NCI-H82 treated with DMSO at 0.1 percent for 48 hours (cell line): ENCODE results near the gene CLNK.
"Not testable (repeated sequence)": the region's sequence is repeated elsewhere in the genome, so short reads cannot be mapped to it uniquely, and the experiment has no call there.

ENCODE experiments used
- DNase-seq: peaks from one replicate; lab custom pipeline; 2025; ENCODE audit not compliant: unreplicated experiment; lab: John Stamatoyannopoulos, UW

Gene CLNK

DNA sequence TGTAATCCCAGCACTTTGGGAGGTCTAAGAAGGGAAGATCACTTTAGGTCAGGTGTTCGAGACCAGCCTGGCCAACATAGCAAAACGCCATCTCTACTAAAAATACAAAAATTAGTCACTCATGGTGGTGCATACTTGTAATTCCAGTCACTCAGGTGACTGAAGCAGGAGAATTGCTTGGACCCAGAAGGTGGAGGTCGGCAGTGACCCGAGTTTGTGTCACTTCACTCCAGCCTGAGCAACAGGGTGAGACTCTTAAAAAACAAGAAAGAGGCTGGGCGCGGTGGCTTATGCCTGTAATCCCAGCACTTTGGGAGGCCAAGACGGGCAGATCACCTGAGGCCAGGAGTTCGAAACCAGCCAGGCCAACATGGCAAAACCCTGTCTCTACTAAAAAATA lies 69.6 kb downstream of the CLNK start:
- not testable (repeated sequence) for DNase-seq

DNA sequence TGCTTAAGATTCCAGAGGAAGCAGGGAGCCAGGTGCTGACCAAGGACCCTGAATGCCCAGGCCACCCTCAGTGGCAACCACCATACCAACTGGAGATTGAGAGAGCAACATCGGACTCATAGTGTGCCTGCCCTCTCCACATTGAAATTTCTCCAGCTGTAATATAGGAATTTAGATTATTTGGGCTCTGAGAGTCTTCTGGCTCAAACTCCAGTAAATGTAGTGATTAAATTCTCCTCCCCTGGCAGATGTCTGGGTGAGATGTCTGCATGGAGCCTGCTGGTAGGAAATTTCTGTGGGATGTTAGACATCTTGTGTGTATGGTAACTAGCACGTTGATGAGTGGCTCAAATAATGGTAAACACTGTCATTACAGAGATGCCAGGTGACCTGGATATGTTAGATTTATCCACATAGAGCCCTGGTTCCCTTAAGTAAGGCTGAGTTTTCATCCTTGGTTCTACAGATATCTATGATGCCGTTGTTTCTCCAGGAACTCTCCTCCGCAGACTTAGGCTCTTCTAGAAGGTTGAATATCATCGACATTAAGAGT lies 70.6 kb downstream of the CLNK start:
- DNase-seq: no peak

DNA sequence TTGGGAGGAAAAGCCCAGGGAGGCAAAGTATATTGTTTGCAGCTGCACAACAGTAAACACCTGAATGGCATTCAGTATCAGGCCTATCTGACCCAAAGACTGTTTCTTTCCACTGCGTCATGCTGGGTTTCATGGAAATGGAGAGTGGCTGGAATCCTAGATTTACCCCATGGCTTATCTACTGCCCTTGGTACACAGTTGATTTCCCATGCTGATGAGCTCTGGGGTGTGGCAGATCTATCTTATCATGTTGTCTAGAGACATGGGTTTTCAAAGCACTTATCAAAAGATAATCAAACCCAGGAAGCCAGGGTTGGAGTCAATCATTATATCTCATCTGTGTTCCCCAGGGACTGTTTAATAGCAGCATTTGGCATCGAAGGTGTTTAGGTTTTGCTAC lies 72.1 kb downstream of the CLNK start:
- no peak for DNase-seq

DNA sequence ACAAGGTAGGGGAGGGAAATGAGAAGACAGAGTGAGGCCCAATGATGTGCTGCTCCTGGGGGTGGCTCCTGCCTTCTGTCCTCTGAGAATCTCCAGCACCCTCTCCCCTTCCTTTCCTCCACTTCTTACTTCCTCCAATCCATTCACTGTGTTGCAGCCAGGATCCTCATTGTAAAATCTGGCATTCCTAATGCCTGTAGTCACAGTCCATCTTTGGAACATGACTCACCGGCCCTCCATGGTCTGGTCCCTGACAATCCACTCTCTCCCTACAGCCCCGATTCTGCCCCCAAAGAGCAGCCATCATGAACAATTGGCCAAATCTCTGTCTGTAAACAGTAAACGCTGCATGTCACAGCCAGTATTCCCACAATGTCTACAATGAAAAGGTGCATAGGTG lies 72.9 kb downstream of the CLNK start:
- no peak for DNase-seq

DNA sequence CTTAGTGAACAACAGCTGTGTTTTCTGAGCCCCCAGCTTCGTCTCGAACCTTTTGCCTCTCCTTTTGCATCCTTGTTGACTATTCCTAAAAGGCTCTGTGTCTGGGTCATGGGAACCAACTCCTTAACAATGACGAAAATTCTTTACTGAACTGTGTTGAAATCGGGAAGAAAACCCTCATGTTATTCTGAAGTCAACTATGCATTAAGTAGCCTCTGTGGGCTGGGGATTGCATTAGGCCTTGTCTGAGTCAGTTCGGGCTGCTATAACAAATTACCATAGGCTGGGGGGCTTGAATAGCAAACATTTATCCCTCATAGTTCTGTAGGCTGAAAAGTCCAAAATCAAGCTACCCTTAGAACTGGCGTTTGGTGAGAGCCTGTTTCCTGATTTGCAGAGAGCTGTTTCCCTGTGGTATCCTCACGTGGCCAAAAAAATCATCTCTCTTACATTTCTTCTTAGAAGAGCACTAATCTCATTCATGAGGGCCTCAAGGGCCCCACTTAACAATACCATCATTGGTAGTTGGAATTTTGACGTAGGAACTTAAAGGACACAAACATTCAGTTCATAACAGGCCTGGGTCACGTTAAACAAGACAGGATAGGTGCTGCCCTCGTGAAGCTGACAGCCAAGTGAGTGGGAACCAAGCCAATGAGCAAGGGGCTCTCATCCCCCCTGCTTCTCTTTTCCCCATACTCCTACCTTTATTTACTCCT lies 75.9 kb downstream of the CLNK start:
- no peak for DNase-seq

DNA sequence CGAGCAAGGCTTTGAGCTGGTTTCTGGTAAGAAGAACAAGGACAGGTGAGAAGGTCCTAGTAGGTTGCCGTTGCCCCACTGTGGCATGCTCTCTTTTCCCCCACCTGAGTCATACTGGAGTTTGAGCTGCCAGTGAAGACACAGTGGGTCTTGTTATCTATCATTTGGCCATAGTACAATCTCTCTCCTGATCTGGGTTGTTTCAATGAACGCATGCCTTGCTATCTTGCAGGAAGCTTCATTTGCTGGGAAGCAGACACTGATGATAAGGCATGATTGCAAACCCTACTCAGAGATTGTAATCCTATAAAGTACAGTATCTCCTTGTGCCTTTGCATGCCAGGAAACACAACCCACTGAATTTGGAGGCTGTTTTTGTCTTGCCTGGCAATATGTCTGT lies 77.4 kb downstream of the CLNK start:
- no peak for DNase-seq

DNA sequence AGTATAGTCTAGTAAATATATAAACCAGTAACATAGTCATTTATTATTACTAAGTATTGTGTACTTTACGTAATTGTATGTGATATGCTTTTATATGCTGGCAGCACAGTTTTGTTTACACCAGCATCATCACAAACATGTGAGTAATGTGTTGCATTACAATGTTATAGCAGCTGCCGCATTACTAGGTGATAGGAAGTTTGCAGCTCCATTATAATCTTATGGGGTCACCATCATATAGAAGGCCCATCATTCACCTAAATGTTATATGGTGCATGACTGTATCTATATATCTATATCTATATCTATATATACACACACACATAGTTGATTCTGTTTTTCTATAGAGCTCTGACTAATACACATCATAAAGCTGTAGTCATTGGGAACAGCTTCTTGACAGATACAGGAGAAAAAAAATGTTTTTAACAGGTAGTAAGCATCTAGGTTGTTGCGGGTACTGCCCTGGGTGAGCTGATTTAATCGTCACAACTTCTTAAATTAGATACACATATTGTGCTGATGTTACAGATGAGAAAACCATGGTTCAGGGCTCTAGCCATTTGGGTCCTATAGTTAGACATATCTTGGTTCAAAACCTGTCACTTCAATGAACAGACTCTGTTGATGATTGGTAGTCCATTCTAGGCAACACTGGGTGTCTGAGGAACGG lies 77.9 kb downstream of the CLNK start:
- DNase-seq: no peak

DNA sequence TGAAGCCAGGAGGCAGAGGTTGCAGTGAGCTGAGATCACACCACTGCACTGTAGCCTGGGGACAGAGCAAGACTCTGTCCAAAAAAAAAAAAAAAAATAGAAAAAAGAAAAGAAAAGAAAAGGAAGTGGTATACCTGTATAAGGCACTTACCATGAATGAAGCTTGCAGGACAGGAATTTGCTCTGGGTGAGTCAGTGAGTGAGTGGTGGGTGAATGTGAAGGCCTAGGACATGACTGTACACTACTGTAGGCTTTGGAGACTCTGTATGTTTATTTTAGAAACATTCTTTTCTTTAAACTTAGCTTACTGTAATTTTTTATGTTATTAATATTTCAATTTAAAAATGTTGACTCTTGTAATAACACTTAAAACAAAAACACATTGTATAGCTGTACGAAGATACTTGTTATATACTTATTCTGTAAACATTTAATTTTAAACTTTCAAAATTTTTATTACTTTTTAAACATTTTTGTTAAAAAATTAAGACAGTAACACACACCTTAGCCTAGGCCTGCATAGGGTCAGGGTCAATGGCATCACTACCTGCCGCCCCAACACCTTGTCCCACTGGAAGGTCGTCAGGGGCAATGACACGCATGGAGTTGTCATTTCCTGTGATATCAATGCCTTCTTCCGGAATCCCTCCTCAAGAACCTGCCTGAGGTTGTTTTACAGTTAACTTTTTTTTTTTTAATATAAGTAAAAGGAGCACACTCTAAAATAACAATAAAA lies 78.7 kb downstream of the CLNK start:
- no peak for DNase-seq

DNA sequence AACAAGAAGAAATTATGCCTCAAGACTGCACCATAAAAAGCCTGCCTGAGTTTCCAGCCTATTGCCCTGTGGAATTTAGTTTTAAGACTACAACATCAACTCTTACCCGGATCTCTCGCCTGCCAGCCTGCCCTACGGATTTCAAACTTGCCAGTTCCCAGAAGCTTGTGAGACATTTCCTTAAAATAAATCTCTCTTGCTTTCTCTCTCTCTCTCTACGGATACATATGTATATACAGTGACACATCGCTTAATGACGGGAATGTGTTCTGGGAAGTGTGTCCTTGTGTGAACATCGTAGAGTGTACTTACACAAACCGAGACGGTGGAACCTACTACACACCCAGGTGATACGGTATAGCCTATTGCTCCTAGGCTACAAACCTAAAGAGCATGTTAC lies 79.5 kb downstream of the CLNK start:
- DNase-seq: no peak

DNA sequence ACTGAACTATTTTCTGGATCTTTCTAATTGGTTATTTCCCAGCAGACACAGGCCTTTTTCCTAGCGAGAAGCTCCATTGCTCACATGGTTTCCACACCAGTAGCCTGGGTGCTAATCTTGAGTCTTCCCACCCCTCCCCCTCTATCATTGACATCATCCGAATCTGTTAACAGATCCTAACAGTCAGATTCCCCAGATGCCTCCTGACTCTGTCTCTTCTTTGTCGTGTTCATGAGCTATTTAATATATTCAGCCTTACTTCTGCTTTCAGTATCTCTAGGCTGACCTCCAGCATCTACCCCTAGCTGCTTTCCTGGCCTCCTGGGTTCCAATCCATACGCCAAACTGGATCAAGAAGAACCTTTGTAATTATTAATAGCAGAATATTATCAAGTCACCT lies 85.0 kb downstream of the CLNK start:
- no peak for DNase-seq

DNA sequence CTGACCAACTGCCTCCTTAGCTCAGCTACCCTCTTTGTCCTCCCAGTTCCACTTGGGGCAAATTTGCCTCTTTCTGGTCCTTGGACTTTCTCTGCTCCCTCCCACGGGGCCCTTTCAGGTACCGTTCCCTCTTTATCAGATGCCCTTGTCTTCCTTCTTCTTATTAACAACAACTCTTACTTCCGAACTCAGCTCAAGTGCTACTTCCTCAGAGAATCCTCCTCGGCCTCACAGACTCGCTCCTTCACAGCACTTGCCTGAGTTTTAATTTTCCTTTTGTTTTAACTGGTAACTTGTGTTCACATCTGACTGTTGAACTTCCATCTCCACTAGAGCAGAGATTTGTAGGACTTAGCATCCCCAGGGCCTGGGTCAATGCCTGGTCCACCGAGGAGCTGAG lies 85.7 kb downstream of the CLNK start:
- no peak for DNase-seq

DNA sequence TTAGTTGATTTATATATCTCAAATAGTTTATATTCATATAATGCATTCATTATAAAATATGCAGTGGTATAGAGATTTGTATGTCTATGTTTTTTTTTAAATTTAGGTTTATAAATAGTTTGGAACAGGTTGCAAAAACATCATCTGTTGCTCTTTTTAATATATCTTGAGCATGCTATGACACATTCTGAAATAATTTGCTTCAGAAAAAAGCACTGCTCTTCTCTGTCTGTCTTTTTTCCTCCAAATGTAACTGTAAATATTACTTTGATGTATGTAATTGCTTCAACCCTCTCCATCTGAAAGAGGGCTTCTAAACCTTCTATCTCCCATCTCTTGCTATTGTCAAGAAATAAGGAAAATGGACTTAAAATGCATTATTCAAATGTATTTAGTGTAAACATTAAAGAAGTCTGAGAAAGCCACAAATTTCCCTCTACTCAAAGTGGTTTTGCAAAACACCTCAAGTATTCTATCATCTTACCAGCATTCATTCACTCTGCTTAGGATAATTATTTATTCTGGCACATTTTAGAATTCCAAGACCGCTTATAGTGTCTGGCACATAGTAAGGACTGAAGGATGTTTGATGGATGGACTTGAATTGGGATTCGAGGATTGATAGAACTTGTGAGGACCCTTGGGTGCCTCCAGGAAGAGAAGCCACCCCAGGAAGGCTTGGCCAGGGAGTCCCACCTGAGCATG lies 87.8 kb downstream of the CLNK start:
- DNase-seq: no peak

DNA sequence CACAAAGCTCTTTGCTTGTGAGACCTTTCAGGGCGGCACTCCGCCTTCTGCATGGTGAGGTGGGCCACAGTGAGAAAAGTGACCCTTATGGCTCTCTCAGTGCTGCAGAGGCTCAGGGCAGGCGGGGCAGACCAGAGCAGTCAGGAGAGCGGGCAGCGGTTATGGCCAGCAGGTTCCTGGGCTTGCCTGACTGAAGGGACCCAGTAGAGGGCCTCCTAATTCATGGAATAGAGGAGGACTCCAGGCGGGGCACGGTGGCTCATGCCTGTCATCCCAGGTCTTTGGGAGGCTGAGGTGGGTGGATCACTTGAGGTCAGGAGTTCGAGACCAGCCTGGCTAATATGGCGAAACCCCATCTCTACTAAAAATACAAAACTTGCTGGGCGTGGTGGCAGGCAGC lies 91.4 kb downstream of the CLNK start:
- no peak for DNase-seq

DNA sequence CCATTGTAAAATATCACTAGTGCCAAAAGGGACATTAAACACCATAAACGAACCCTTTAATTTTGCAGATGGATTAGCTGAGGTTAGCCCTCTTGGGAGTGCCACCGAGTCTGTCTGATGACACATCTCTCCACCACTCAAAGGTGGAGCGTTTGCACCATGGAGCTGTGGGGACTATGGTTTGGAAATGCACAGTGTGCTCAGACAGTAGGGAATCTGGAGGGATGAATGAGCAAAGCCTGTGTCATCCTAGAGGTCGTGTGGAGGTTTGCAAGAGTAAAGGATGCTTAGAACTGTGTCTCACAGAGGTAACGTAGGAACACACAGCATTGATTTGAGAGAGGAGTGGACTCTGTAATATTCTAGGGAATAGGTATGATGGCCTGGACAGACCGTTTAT lies 93.7 kb downstream of the CLNK start:
- no peak for DNase-seq

DNA sequence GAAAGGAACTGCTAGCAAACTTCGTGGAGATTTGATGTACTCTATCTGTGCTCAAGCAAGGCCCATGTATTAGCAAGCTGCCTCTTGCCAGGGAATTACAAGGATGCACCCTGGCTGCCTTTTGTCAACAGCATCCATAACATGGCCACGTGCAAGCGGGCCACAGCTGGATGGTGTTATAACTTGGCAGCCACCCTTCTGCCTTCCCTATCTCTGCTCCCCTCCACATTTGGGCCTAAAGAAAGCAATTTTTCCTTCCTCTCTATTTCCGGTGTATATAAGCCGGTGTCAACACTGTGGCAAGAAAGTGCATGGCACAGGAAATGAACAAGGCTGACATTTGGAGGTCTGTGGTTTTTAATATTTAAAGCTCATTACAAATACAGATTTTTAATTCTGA lies 94.8 kb downstream of the CLNK start:
- no peak for DNase-seq

DNA sequence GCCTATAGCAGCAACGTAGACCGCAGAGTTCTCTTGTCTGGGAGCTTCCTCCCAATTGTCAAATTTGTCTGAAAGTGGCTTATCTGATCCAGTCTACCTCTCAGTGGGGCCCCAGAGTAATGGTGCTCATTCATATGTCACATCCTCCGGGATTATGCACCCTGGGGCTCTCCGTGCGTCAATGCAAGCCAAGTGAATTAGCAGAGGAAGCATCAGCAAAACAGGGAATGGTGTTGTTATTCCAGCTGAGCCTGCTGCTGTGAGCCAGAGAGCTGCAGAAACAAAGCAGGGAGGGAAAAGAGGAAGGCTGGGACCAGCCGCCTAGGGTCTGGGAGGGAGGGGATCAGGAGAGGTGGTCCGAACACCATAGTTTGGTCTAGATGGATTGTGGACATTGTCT lies 95.2 kb downstream of the CLNK start:
- DNase-seq: no peak

DNA sequence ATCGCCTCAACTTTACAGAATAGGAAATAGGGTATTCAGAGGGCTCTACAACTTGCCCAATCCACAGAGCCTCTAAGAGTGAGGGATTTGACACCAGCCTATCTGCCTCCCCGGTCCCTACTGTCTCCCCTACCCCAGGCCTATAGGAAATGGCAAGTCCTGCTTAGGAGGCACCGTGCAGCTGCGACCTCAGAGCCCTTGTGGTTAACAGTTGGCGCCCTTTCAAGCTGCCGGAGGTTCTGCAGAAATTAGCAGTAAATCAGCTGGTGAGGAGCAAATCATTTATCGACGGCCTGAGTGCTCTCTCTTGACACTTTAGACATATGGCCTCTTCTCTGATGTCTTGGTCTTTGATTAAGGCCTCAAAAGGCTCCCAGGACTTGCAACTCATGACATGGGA lies 96.9 kb downstream of the CLNK start:
- DNase-seq: no peak

DNA sequence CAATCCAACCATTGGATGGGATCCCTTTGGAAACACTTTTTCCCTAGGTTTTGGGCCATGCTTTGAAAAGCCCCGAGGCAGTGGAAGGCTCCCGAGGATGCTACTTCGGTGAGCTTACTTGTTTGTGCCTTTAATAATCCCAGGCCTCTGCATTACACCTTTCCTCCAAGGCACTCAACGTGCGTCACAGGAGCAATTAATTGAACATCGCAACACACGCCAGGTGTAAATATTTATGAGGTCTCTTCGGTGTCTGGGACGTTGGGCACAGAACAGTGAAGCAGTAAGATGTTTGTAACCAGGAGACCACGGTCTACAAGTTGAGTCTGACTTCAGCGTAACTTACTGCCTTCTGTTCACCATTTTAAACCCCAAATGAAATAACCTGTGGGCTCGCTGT lies 97.3 kb downstream of the CLNK start:
- no peak for DNase-seq

DNA sequence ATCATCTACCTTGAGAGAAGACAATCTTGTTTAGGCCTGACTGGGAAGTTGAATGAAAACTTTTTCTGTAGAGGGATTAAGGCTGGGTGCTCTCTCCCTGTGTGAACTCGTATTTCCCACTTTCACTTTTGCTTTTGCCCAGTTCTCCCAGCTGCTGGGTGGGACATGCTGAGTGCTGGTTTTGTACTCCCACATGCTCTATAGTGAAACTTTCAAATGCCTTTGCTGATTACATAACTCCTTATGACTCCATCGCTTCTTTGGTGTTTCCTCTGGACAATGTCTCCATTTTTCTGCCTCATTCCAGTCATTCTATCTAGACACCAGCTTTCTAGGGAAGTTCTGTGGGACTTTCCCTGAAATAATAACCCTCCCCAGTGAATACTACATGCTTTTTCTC lies 100.5 kb downstream of the CLNK start:
- no peak for DNase-seq

DNA sequence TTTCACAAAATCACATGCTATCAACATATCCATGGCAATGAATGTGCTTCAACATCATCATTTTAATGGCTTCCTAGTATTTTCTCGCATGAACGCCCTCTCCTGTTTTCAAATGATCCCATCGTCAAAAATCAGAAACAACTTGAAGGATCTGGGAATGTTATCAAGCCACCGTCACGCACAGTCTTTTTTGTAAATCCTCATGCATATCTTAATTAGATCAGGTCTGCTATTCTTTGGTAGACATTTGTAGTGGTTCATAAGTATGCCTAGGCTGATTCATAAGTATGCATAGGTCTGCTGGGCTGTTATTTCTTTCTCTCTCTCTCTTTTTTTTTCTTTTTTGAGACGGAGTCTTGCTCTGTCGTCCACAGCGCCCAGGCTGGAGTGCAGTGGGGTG lies 101.6 kb downstream of the CLNK start:
- DNase-seq: no peak

DNA sequence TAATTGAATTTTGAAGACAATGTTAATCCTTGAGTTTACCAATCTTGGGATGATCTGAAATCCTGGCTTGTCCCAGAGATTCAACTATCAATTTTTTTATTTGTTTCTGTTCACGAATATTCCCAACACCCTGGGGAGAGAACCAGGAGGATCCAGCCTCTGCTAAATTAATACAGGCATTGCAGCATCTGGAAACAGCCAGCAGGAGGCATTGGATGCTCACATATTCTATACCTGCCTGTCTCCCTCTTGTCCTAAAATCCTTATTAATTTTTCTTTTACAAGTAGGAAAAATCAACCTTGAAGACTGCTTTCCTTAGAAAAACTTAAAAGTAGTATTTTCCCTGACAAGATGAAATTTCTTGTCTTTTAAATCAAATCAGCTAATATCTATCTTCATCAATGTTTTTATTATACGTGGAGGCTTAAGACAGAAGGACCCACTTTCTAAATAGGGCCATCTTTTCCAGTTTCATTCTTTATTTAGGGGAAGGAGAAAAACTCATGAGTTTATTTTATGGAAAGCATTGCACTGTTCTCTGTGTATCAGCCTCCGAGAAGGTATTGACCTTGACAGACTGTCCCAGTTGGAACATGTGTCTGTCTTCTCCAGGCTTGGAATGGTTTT lies 102.4 kb downstream of the CLNK start:
- DNase-seq: no peak
